HG03039 (cell line): ENCODE measurements around the gene ESAM.
A peak's percentile ranks its signal among the peaks of the same experiment; 100 is the strongest.

Experiments used
- ATAC-seq: cut with Tn5 transposase; IDR thresholded peaks from one replicate; pipeline ENCODE4 v1.9.1; 2021; ENCODE audit warnings: mild to moderate bottlenecking, moderate library complexity; ENCODE audit not compliant: unreplicated experiment

Gene ESAM

GRCh38 chr11:124737638-124738305 lies 24.3 kb downstream of the ESAM start:
- ATAC-seq = no peak

- no peak for ATAC-seq
Measured at GRCh38 chr11:124736736-124737135, 25.4 kb downstream of the ESAM start.

GRCh38 chr11:124732230-124732629 lies 29.9 kb downstream of the ESAM start:
- no peak for ATAC-seq

- ATAC-seq = no peak
Measured at GRCh38 chr11:124729571-124729970, 32.5 kb downstream of the ESAM start.

- ATAC-seq = no peak
Measured at GRCh38 chr11:124728134-124728533, 34.0 kb downstream of the ESAM start.

- no peak for ATAC-seq
Measured at GRCh38 chr11:124727474-124727873, 34.6 kb downstream of the ESAM start.

- ATAC-seq = no peak
Measured at GRCh38 chr11:124725719-124726105, 36.4 kb downstream of the ESAM start.

- peak; percentile 68 for ATAC-seq
Measured at GRCh38 chr11:124724979-124725718, 36.9 kb downstream of the ESAM start.

- ATAC-seq = no peak
Measured at GRCh38 chr11:124722176-124722575, 39.9 kb downstream of the ESAM start.

- ATAC-seq = no peak
Measured at GRCh38 chr11:124719534-124719933, 42.6 kb downstream of the ESAM start.

- no peak for ATAC-seq
Measured at GRCh38 chr11:124718801-124719200, 43.3 kb downstream of the ESAM start.

GRCh38 chr11:124717786-124718651 lies 44.1 kb downstream of the ESAM start:
- ATAC-seq = no peak

- no peak for ATAC-seq
Measured at GRCh38 chr11:124717421-124717785, 44.7 kb downstream of the ESAM start.

GRCh38 chr11:124716591-124716990 lies 45.5 kb downstream of the ESAM start:
- ATAC-seq = no peak

- ATAC-seq = no peak
Measured at GRCh38 chr11:124712392-124712791, 49.7 kb downstream of the ESAM start.

- ATAC-seq = no peak
Measured at GRCh38 chr11:124707829-124708228, 54.3 kb downstream of the ESAM start.
